A673 (cell line): Measurements from ENCODE around the gene RNF144B.

Source experiments
- EZH2 ChIP-seq: fragments of 200-600 bp; sonication (generic); IDR thresholded peaks from 2 replicates; pipeline ENCODE4 v1.6.1; 2017; ENCODE audit warnings: borderline replicate concordance, low read depth, mild to moderate bottlenecking, mixed read lengths, antibody characterized with exemption, low read length; ENCODE audit not compliant: poor library complexity, severe bottlenecking
- TF ChIP-seq, protein P1 (sequence below): fragments of 300-800, 200-600 bp; sonication (generic); conservative IDR thresholded peaks from 2 replicates; pipeline ENCODE4 v1.5.1; 2017; ENCODE audit warnings: low read depth, mild to moderate bottlenecking, antibody characterized with exemption, low read length, moderate library complexity, mixed read lengths

DNA sequence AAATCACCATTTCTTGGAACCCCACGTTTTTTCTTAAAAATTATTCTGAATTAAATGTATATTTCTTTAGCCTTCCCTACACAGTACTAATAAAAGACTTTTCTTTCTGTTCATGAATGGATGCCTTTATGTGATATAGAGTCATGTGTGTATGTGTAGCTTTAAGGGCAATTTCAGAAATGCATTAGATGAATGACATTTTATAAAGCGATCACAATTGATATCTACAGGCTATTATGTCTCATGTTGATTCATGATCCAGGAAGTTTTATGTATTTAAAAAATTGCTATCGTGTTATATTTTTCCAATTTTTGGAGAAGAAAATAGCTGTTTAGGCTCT lies 81.3 kb downstream of the RNF144B start:
- TF ChIP-seq, protein P1, sequence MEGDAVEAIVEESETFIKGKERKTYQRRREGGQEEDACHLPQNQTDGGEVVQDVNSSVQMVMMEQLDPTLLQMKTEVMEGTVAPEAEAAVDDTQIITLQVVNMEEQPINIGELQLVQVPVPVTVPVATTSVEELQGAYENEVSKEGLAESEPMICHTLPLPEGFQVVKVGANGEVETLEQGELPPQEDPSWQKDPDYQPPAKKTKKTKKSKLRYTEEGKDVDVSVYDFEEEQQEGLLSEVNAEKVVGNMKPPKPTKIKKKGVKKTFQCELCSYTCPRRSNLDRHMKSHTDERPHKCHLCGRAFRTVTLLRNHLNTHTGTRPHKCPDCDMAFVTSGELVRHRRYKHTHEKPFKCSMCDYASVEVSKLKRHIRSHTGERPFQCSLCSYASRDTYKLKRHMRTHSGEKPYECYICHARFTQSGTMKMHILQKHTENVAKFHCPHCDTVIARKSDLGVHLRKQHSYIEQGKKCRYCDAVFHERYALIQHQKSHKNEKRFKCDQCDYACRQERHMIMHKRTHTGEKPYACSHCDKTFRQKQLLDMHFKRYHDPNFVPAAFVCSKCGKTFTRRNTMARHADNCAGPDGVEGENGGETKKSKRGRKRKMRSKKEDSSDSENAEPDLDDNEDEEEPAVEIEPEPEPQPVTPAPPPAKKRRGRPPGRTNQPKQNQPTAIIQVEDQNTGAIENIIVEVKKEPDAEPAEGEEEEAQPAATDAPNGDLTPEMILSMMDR, result no peak
- TF ChIP-seq EZH2, result no peak
